Activated CD8-positive, alpha-beta T cell treated with anti-CD3 and anti-CD28 coated beads for 36 hours (primary cell): ENCODE data around the gene CAV1. TPM values are rescaled to one million over a fixed set of nuclear protein-coding genes. Genes with fewer than 3 reads are reported as not detected.
"Not testable (repeated sequence)": the region's sequence is repeated elsewhere in the genome, so short reads cannot be mapped to it uniquely, and the experiment has no call there.

Experiments used
- ATAC-seq: fragments of 200-7000 bp; cut with Tn5 transposase; one replicate; pipeline ENCODE4 v1.10.0; 2021; ENCODE audit warnings: mild to moderate bottlenecking, moderate library complexity
- CTCF ChIA-PET: fragments of 350-600 bp; sonication (Branson Sonifier 250); formaldehyde crosslinking; loops from one replicate; lab custom pipeline; 2021; ENCODE audit warnings: antibody characterized with exemption; lab: Charles Lee
- POLR2A ChIA-PET: fragments of 350-600 bp; sonication (Branson Sonifier 250); formaldehyde crosslinking; loops from one replicate; lab custom pipeline; 2021; ENCODE audit warnings: antibody characterized with exemption; lab: Charles Lee
- DNase-seq: peaks from one replicate; pipeline ENCODE4 v3.0.0-alpha.2; 2020
- H3K27ac Mint-ChIP-seq: one replicate; pipeline ENCODE4 v1.8.0; 2021; ENCODE audit warnings: mild to moderate bottlenecking, mixed read lengths
- H3K27me3 Mint-ChIP-seq: one replicate; pipeline ENCODE4 v1.8.0; 2021; ENCODE audit warnings: mixed read lengths
- H3K36me3 Mint-ChIP-seq: one replicate; pipeline ENCODE4 v1.8.0; 2021; ENCODE audit warnings: low read depth, mixed read lengths
- H3K4me1 Mint-ChIP-seq: one replicate; pipeline ENCODE4 v1.8.0; 2021; ENCODE audit warnings: low read depth, mixed read lengths
- H3K4me3 Mint-ChIP-seq: one replicate; pipeline ENCODE4 v1.8.0; 2021; ENCODE audit warnings: mild to moderate bottlenecking, moderate library complexity, mixed read lengths
- H3K9me3 Mint-ChIP-seq: one replicate; pipeline ENCODE4 v1.8.0; 2021; ENCODE audit warnings: mixed read lengths
- intact Hi-C: fragments of 100-400 bp; cut with micrococcal nuclease; formaldehyde crosslinking; loops from one replicate; pipeline ENCODE4 v1.10.0; 2022
- total RNA-seq, 2 experiments: library from RNA; stranded (reverse); gene quantifications; one replicate each; pipeline ENCODE4 v1.2.3, GENCODE V29; 2021
- TF ChIP-seq, protein P1 (sequence below): fragments of 200-600 bp; IDR thresholded peaks from one replicate; pipeline ENCODE4 v1.8.0; 2022; ENCODE audit warnings: antibody characterized with exemption, mild to moderate bottlenecking

Gene CAV1, protein sequence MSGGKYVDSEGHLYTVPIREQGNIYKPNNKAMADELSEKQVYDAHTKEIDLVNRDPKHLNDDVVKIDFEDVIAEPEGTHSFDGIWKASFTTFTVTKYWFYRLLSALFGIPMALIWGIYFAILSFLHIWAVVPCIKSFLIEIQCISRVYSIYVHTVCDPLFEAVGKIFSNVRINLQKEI
- under 1 TPM; 0.18 to 0.74 TPM for total RNA-seq

DNA sequence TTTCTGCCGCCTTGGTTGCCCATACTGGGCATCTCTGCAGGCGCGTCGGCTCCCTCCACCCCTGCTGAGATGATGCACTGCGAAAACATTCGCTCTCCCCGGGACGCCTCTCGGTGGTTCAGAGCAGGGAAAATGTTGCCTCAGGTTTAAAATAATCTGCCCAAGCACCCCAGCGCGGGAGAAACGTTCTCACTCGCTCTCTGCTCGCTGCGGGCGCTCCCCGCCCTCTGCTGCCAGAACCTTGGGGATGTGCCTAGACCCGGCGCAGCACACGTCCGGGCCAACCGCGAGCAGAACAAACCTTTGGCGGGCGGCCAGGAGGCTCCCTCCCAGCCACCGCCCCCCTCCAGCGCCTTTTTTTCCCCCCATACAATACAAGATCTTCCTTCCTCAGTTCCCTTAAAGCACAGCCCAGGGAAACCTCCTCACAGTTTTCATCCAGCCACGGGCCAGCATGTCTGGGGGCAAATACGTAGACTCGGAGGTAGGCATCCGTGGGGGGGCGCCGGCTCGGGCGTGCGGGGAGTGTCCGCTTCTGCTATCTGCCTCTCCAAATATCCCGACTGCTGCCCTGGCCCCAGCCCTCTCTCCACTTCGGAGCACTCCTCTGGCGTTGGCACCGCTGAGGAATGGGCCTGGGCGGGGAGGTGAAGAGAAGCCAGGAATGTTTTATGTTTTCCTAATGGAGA lies at the start of gene CAV1:
TSS of gene CAV1 (plus strand) at position 428 of the 689 bp plus-strand sequence. CDS start at position 455, 27 bp downstream.
- DNase-seq: peak; percentile 61
- ChIA-PET POLR2A (no interaction called here), CTCF (interaction anchor here (1.0 to 3.1 kb wide), 10 partner anchors 8 to 289 kb away, joined by 3 to 20 read pairs (median 11); no protein-coding TSS in a partner anchor)
- peaks cover 71% of the 10 kb centered on the region for H3K27me3 Mint-ChIP-seq
- H3K27ac Mint-ChIP-seq: peak within 1 kb of the TSS; percentile 49
- peak within 1 kb of the TSS; percentile 75 for H3K4me3 Mint-ChIP-seq
- H3K36me3 Mint-ChIP-seq: no peaks in the 10 kb centered on the region
- H3K4me1 Mint-ChIP-seq: peaks cover 25% of the 10 kb centered on the region
- no peaks in the 10 kb centered on the region for H3K9me3 Mint-ChIP-seq
- intact Hi-C loops: loop anchor here (5.0 kb wide), 1 partner anchor 63 kb away; no protein-coding TSS in a partner anchor
- TF ChIP-seq, protein P1, sequence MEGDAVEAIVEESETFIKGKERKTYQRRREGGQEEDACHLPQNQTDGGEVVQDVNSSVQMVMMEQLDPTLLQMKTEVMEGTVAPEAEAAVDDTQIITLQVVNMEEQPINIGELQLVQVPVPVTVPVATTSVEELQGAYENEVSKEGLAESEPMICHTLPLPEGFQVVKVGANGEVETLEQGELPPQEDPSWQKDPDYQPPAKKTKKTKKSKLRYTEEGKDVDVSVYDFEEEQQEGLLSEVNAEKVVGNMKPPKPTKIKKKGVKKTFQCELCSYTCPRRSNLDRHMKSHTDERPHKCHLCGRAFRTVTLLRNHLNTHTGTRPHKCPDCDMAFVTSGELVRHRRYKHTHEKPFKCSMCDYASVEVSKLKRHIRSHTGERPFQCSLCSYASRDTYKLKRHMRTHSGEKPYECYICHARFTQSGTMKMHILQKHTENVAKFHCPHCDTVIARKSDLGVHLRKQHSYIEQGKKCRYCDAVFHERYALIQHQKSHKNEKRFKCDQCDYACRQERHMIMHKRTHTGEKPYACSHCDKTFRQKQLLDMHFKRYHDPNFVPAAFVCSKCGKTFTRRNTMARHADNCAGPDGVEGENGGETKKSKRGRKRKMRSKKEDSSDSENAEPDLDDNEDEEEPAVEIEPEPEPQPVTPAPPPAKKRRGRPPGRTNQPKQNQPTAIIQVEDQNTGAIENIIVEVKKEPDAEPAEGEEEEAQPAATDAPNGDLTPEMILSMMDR: no peak
- peak; percentile 42 for ATAC-seq

DNA sequence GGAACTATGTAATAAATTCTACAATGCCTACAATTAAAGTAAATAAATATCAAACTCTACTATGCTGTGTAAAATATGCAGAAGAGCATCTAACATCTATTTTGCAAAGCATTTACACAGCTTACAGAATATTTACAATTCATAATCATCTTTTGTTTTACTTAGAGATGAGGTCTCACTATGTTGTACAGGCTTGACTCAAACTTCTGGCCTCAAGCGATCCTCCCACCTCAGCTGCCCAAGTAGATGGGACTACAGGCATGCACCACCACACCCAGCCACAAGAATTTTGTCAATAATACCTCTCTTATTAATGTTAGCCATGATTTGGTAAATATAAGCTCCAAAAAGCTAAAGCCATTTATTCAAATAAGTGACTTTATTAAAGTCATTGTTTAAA lies 47.2 kb upstream of the CAV1 start:
- ATAC-seq (no peak), DNase-seq (no peak)
- Mint-ChIP-seq H3K9me3 (peaks cover 5% of the 10 kb centered on the region), H3K4me3 (no peak overlapping the region), H3K27me3 (peaks cover 21% of the 10 kb centered on the region), H3K36me3 (no peaks in the 10 kb centered on the region), H3K27ac (no peak overlapping the region), H3K4me1 (no peaks in the 10 kb centered on the region)
- CTCF ChIA-PET: no interaction called here
- TF ChIP-seq, protein P1: no peak
- intact Hi-C loops: no loop called here
- POLR2A ChIA-PET: no interaction called here

DNA sequence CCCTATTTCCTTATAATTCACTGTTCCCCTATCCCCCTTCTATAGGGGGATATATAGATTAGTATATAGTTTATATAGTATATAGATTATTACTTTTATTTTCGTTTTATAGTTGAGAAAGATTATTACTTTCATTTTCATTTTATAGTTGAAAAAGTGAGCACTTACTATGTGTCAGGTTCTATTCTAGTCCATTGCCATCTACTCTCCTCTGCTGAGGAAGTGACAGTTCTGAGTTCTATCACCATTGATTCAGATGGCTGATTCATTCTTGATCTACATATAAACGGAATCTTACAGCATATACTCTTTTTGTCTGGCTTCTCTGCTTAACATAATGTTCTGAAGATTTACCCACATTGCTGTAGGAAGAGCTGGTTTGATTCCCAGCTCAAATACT lies 46.0 kb upstream of the CAV1 start:
- CTCF ChIA-PET: no interaction called here
- intact Hi-C loops: no loop called here
- H3K4me1 Mint-ChIP-seq: no peaks in the 10 kb centered on the region
- H3K4me3 Mint-ChIP-seq: no peak overlapping the region
- H3K27ac Mint-ChIP-seq: no peak overlapping the region
- H3K9me3 Mint-ChIP-seq: peaks cover 5% of the 10 kb centered on the region
- peaks cover 23% of the 10 kb centered on the region for H3K27me3 Mint-ChIP-seq
- TF ChIP-seq, protein P1: no peak
- DNase-seq: no peak
- ATAC-seq: no peak
- H3K36me3 Mint-ChIP-seq: no peaks in the 10 kb centered on the region
- POLR2A ChIA-PET: no interaction called here

DNA sequence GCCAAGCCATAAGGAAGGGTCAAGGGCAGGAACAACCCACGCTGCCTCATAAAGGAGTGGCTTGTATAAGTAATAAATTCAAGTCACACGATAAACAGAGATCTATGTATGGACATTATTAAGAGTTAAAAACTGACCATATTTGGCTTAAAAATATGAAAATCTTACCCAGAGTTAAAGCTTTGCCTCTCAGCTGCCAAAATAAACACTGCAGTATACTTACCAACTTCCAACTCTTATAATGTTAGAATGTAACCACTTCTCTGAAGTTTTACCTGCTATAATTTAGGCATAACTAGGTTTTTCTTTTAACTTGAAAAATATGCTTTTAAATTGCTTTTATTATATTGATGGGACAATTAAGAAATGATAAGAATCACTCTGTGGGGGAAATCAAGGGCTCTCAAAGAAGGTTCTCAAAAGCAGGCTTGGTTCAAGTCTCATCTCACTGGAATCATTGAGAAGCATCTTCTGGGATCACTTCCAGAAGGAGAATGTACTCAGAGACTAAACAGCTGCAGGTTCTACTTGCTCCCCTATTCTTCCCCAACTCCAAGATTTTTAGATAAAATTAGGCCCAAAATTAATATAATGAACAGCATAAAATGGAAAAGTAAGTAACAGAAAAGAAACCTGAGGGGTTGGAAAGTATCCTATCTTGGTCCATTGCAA lies 41.4 kb upstream of the CAV1 start:
- no peaks in the 10 kb centered on the region for H3K9me3 Mint-ChIP-seq
- CTCF ChIA-PET: no interaction called here
- intact Hi-C loops: no loop called here
- H3K36me3 Mint-ChIP-seq: no peaks in the 10 kb centered on the region
- no peak overlapping the region for H3K4me3 Mint-ChIP-seq
- H3K4me1 Mint-ChIP-seq: no peaks in the 10 kb centered on the region
- H3K27me3 Mint-ChIP-seq: peaks cover 26% of the 10 kb centered on the region
- TF ChIP-seq, protein P1: no peak
- no peak for ATAC-seq
- H3K27ac Mint-ChIP-seq: no peak overlapping the region
- DNase-seq: no peak
- POLR2A ChIA-PET: no interaction called here

DNA sequence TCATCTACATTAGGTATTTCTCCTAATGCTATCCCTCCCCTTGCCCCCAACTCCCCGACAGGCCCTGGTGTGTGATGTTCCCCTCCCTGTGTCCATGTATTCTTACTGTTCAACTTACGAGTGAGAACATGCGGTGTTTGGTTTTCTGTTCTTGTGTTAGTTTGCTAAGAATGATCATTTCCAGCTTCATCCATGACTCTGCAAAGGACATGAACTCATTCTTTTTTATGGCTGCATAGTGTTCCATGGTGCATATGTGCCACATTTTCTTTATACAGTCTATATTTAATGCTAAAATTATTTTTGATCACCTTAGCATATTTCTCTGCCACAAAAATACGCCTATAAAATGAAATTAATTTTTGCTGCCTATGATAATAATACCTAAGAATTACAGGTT lies 40.4 kb upstream of the CAV1 start:
- intact Hi-C loops, H3K4me3 Mint-ChIP-seq, H3K4me1 Mint-ChIP-seq, H3K27ac Mint-ChIP-seq, H3K36me3 Mint-ChIP-seq, DNase-seq, CTCF ChIA-PET, H3K9me3 Mint-ChIP-seq, POLR2A ChIA-PET, ATAC-seq: not testable (repeated sequence)
- H3K27me3 Mint-ChIP-seq: peaks cover 26% of the 10 kb centered on the region
